RPMI7951 (cell line): ENCODE results near the gene PIGU. TPM values are rescaled to one million over a fixed set of nuclear protein-coding genes. Genes with fewer than 3 reads are reported as not detected.
"Not testable (repeated sequence)": the region's sequence is repeated elsewhere in the genome, so short reads cannot be mapped to it uniquely, and the experiment has no call there.

Source experiments
- DNase-seq: peaks from one replicate; pipeline ENCODE4 v3.0.0-alpha.2; 2012; ENCODE audit warnings: low read depth
- total RNA-seq: library from RNA; depleted of rRNA; stranded (reverse); fragments of >200 nt; shearing (Covaris generic); gene quantifications from 2 replicates; pipeline ENCODE4 v1.2.3, GENCODE V29; 2014; rRNA removed

PIGU gene, protein sequence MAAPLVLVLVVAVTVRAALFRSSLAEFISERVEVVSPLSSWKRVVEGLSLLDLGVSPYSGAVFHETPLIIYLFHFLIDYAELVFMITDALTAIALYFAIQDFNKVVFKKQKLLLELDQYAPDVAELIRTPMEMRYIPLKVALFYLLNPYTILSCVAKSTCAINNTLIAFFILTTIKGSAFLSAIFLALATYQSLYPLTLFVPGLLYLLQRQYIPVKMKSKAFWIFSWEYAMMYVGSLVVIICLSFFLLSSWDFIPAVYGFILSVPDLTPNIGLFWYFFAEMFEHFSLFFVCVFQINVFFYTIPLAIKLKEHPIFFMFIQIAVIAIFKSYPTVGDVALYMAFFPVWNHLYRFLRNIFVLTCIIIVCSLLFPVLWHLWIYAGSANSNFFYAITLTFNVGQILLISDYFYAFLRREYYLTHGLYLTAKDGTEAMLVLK
- total RNA-seq = 43.1 and 48.1 TPM in 2 replicates

DNA sequence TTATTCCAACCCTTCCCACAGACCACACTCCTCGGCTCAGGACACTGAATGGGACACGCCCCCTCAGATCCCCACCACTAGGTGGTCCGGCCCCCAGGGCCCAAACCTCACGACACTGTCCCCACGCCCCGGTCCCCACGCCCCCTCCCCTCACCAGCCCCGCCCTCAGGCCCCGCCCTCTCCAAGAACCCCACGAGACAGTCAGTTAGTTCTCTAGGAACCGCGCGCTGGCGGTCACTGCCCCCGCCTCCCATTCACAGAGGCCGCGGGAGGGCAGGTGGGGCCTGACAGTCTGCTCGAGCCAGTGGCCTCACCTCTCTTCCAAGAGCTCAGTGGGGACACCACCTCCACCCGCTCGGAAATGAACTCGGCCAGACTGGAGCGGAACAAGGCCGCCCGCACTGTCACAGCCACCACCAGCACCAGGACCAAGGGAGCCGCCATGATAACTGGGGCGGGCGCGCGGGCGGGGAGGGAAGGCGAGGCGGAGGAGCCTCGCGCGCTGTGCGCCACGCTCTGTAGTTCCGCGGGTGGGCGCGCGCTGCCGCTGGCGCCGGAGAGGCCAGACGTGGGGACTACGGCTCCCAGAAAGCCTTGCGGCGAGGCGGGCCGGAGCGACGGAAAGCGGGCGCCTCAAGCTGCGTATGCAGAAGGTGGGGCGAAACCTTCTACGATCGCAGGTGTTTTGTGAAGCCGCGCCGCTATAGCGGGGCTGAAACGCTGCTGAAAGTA is at the start of gene PIGU:
PIGU (minus strand) TSS at position 451 of the 732 bp plus-strand sequence; CDS start at position 444, 7 bp downstream.
- DNase-seq = peak; percentile 96

DNA sequence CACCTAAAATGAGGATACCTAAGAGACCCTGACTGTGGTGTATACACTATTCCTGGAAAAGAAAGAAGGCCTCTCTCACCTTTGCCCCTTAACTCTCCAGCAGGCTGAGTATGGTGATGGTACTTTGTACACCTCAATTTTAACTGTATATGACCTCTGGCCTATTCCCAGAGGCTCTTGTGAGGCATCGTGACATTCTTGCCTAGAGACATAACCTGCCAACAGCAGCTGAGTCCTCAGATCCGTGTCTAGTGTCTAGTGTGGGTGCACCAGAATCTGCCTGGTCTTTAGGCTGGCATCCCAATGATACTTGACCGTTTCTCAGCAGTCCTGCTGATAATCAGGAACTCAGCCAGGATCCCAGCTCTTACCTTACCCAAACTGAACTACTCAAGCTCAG is 47.3 kb upstream of the PIGU start:
- no peak for DNase-seq

DNA sequence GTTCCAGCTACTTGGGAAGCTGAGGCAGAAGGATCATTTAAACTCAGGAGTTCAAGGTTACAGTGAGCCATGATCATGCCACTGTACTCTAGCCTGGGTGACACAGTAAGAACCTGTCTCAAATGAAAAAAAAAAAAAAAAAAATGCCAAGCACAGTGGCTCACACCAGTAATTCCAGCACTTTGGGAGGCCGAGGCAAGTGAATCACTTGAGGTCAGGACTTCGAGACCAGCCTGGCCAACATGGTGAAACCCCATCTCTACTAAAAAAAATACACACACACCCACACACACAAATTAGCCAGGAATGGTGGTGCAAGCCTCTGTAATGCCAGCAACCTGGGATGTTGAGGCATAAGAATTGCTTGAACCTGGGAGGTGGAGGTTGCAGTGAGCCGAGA is 45.7 kb upstream of the PIGU start:
- DNase-seq = not testable (repeated sequence)

DNA sequence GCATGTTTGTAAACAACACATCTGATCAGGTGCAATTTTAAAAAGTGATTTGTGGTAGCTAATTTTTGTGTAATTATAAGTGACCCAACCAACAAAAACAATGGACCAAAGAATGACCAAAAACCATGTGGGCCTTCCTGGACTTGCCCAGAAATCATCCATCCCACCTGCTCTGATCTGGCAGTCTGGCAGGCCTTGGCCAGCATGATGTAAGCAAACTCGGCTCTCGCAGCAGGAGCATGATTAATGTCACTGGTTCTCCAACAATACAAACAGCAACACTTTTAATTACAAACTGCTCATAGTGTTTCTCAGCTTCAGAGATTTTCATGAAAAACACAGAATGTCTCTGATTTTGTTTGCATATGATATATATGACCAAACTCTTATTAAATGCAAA is 43.4 kb upstream of the PIGU start:
- DNase-seq = no peak

DNA sequence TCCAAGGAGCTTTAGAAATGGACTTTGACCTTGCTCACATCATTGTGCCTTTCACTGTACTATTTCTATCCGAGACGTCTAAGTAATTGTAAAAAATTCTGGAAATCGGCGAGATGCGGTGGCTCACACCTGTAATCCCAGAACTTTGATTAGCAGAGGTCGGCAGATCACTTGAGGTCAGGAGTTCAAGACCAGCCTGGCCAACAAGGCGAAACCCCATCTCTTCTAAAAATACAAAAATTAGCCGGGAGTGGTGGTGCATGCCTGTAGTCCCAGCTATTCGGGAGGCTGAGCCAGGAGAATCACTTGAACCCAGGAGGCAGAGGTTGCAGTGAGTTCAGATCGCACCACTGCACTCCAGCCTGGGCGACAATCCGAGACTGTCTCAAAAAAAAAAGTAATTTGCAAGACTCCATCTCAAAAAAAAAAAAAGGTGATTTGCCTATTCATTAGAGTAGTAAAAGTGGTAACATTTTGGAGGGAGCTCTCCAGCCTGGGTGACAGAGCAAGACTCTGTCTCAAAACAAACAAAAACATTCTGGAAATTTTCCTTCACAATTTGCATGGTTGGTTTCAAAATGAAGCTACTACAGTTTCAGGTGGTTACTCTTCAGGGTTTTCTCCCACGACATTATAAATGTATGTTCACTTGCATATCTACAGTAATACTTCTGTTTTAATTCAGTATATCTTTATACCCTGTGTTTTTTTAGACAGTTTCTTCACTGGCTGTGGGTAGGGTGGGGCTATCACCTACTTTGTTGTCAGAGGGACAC is 42.5 kb upstream of the PIGU start:
- DNase-seq = not testable (repeated sequence)

DNA sequence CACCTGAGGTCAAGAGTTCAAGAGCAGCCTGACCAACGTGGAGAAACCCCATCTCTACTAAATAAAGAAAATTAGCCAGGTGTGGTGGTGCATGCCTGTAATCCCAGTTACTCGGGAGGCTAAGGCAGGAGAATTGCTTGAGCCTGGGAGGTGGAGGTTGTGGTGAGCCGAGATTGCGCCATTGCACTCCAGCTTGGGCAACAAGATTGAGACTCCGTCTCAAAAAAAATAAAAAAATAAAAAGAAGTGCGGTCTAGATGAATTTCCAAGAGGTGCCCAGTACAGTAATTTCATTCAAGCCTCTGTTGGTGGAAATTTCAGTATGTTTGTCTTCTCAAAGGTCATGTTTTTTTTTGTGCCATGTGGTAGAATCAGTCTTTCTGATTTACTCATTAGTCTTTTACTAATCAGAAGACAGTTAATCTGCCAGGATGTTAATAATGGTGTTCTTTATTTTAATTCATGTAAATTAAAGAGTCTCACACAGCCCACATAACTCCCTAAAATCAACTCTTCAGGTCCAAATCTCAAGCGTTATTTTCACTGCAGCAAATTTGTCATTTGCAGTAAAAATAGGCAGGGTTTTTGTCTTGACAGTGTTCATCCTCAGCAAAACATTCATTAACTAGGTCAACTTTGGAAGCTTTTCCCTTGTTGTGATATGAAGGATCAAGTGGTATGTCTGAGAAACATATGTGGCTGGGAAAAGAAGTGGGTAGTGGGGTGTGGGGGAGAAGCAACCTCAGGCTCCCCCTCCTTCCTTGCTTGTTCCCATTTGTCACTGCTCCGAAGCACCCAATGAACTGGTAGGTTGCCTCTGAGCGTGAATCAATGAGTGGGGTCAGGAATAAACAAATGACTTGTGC is 40.6 kb upstream of the PIGU start:
- DNase-seq = no peak

DNA sequence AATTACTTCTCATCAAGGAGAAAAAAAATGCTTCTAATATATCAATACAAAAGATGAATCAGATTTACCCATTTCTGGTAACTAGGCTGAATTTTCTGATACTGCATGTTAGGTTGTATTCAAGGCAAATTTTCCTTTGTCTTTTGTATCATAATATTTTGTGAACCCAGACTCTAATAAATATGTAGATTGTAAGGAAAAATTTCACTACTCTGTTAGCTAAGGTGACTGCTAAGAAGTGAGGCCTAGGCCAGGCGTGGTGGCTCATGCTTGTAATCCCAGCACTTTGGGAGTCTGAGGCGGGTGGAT is 40.0 kb upstream of the PIGU start:
- no peak for DNase-seq

DNA sequence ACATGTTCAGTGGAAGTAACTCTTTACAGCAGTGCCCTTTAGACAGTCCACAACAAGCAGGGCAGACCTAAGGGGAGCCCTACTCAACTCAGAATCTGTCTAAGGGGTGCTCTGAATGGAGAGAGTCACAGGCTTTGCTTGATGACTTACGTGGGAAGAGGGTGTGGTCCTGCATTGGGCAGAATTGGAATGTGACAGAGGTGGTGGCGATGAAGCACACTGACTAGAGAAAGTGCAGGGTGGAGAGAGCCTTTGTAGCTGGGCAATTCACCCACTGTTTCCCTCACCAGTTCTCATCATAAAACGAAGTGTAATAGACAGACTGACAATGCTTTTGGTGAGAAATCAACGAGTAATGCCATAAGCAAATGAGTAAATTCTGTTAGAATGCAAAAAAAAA is 38.5 kb upstream of the PIGU start:
- DNase-seq = peak; percentile 17

DNA sequence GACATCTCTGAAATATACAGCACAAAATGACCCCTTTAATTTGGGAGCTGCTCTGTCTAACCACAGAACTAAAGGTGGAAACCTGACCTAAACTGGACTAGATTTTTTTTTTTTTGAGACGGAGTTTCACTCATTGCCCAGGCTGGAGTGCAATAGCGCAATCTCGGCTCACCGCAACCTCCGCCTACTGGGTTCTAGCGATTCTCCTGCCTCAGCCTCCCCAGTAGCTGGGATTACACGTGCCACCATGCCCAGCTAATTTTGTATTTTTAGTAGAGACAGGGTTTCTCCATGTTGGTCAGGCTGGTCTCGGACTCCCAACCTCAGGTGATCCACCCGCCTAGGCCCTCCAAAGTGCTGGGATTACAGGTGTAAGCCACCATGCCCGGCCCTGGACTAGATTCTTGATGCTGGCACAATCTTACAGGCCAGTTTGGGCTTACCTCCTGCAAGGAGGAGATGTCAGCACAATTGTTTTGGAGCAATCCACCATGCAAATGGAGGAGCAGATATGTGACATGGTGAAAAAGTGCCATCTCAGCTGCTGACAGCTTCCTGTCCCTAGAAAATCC is 37.1 kb upstream of the PIGU start:
- DNase-seq = not testable (repeated sequence)

DNA sequence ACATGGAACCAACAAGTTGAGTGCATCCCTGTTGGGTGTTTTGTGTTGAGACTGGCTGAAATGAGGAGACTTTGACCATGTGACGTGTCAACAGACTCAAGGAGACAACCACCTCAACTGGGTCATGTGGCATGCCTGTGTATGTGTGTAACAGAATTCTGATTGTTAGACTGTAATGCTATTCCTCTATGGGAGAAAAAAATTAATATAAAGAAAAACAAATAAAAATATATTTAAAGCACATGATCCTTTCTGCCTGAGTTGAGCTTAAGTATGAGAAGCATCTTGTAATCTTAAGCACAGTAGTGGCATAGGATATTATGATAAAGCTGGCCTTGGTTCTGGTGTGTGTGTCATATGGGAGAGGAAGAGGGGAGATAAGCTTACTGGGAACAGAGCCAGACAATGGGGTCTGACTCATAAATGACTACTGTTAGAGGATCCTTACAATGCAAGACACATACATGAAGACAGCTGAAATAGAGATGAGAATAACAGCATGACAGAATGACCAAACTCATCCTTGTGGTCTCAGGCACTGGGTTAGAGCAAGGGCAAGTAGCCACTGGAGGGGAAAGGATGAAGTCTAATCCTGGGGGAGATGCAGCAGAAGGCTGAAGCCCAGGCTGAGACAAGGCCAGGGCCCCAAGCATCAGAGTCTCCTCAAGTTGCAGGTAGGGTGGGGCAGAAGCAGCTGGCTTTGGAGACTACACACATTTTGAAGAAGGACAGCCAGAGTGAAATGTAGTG is 36.5 kb upstream of the PIGU start:
- peak; percentile 100 for DNase-seq

DNA sequence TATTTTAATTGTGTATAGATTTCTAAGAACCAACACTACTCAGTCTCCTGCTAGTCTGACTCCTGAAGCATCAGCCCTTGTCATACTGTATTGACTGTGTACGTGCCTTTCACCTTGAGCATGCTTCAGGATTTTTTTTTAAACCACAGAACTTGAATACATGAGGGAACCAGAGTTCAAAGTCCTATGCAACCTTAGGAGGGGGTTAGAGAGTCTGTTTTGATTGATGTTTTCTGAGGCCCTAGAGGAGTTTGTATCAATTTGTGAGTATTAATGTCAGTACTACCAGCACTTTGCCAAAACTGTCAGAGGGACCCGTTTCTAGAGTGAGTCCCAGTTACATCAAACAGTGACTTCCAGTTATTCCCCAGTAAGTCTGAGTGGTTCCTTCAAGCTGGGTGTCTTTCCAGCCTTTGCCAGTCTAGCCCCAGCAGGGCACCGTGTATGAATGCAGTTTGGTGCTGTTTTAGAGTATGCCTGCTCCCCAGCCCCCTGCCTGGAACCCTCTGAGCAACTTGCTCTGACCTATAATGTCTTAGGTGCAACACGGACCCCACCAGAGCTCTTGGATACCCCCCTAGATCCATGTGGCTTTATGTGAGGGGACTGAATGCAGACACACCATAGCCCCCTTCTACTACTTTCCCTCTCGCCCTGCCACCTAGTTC is 35.8 kb upstream of the PIGU start:
- DNase-seq = no peak

DNA sequence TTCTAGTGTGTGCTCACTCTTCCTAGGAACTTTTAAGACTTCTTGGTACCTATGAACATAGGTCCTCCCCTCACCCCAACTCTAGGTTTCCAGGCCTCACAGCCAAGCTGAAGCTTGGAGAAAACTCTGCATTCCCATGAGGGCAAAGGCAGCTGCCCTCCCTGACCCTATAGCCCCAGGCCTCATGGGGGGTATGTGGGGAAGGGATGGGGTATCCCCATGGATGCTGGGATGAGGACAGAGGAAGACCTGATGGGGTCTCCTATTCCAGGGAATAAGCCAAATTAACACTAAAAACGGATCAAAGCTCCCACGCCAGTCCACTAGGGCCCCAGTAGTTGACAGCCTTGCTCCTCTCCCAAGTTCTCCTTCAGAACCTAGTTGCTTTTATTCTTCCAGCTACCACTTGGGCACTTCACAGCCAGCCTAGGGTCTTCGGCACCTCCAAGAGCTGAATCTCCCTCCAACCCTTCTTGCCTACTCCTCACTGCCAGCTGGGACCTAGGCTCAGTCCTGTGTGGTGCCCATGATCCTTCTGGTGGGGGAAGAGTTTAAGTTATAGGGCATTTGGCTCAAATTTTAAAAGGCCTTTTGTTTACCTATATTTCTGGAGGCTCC is 35.0 kb upstream of the PIGU start:
- DNase-seq = no peak

DNA sequence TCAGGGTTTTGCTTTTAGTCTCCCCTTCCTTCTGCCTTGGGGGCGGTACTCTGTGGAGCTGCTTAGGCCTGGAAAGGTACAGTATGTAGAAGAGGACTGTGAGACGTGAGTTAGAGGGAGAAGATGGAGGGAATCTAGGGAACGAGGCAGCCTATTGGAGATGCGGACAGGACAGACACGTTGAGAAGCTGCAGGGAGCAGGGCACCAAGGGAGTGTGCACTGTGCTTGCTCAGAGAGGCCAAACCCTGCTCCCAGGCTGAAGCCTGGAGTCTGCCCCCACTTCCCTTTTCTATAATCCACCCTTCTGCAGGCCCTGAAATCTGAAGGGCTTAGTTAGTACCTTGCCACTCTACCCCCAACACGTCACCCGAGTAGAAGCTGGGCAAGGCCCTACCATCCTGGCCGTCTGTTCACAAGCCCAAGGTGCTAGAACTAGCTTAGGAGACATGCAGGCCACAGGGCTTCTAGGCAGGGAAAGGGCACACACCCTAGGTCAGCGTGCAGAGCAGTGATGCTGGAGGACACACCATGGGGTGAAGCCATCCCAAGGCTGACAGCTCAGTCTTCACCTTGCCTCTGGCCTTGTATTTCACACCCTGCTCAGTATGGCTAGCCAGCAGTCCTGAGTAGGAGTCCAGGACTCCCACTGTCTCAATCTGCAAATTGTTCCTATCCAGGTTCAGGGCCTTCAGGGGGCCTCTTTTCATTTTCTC is 34.1 kb upstream of the PIGU start:
- DNase-seq = no peak

DNA sequence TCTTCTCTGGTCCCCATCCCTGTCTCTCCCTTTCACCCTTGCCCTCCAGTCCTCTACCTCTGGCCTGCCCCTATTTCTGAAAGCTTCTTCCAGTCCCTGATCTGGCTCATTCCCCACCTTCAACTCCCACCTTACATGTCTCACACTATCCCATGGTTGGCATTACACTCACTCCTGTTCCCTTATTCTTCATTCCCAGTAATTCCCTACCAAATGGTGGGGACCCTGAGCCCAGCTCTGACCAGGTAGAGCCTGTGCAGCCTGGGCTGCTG is 33.6 kb upstream of the PIGU start:
- DNase-seq = no peak

DNA sequence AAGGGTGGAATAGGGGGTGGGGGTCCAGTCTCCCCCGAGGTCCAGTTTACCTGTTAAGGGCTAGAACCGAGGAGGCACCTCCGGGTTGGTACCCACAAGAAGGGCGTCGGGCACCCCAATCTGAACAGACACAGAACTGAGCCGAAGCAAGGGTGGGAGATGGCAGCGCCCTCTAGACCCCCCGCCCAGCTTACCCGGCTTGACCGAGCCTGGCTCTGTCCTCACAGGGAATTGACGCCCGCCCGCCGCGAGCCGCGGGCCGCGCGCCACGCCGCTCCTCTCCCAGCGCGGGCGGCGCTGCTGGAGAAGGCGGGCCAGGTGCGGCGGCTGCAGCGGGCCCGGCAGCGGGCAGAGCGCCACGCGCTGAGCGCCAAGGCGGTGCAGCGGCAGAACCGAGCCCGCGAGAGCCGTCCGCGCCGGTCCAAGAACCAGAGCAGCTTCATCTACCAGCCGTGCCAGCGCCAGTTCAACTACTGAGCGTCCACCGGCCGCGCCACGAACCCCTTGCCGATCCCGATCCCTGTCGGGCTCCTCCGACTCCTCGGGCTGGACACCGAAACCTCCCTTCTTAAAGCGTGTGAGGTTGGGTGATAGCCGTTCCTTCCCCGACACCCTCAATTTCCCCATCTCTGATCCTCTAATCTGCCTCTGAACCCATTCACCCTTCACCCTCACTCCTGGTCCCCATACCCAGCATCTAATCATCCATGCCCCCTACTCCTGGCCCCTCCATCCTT is 33.1 kb upstream of the PIGU start:
- DNase-seq = peak; percentile 84

DNA sequence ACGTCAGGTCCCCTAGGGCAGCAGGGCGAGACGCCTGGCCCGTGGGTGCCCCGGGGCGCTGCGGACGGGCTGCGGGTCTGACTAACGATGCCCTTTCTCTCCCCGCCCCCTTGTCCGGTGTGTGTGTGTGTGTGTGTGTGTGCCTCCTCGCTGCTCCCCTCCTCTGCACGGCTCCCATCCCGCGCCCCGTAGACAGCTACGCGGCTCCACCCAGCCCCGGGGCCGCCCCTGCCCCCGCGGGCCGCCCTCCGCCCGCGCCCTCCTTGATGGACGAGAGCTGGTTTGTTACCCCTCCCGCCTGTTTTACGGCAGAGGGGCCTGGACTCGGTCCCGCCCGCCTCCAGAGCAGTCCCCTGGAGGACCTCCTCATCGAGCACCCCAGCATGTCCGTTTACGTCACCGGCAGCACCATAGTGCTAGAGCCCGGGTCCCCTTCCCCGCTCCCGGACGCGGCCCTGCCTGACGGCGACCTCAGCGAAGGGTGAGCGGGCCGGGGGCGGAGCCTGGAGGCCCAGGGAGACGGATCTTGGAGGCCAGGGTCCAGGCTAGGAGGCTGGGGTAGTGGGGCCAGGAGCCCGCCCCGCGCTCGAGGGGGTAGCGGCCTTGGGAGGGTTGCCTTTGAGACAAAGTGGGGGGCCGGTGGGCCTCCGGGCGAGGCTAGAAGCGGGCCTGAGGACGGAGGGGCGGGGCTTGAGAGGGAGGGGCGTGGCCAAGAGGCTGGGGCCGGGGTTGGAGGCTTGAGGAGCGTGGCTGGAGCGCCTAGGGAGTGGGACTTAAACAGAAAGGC is 32.3 kb upstream of the PIGU start:
- DNase-seq = peak; percentile 94

DNA sequence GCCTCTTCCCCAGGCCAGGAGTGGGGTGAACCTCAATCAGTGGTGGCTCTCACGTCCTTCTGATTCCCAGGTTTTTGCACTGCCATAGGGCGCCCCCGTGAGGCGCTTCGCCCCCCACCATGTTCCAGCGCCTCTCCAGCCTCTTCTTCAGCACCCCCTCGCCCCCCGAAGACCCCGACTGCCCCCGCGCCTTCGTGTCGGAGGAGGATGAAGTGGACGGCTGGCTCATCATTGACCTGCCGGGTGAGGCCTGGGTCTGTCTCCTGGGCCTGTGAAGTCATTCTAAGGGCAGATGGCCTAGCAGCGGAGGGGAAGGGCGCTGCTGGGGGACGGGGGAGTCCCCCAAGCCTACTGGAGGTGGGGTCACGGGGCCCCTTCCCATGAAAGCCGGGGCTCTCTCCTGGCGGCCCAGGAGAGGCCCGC is 31.7 kb upstream of the PIGU start:
- DNase-seq = peak; percentile 53
